SJSA1 (cell line): ENCODE measurements around the gene LCN1. TPM values are rescaled to one million over a fixed set of nuclear protein-coding genes. Genes with fewer than 3 reads are reported as not detected.

Experiments
- DNase-seq, 2 experiments: peaks; one replicate each; pipeline ENCODE4 v3.0.0-alpha.2; 2015 to 2020; ENCODE audit warnings: low spot score in 2 of 2, low read depth in 1 of 2
- H3K27ac ChIP-seq: fragments of 250-450 bp; sonication (Bioruptor Pico); 2 replicates; pipeline ENCODE4 v1.5.1; 2020; ENCODE audit warnings: mild to moderate bottlenecking, moderate library complexity
- H3K27me3 ChIP-seq: fragments of 250-450 bp; sonication (Bioruptor Pico); replicated peaks from 2 replicates; pipeline ENCODE4 v1.5.1; 2020; ENCODE audit warnings: mild to moderate bottlenecking, moderate library complexity
- H3K36me3 ChIP-seq: fragments of 250-450 bp; sonication (Bioruptor Pico); 2 replicates; pipeline ENCODE4 v1.5.1; 2020; ENCODE audit warnings: mild to moderate bottlenecking
- H3K4me1 ChIP-seq: fragments of 250-450 bp; sonication (Bioruptor Pico); replicated peaks from 2 replicates; pipeline ENCODE4 v1.6.1; 2021; ENCODE audit warnings: mild to moderate bottlenecking
- H3K4me3 ChIP-seq: fragments of 250-450 bp; sonication (Bioruptor Pico); 2 replicates; pipeline ENCODE4 v1.5.1; 2020; ENCODE audit warnings: mild to moderate bottlenecking
- H3K9me3 ChIP-seq: fragments of 250-450 bp; sonication (Bioruptor Pico); replicated peaks from 2 replicates; pipeline ENCODE4 v1.5.1; 2020; ENCODE audit warnings: mild to moderate bottlenecking
- total RNA-seq: library from RNA; depleted of rRNA; stranded (reverse); fragments of >200 nt; shearing (Covaris generic); gene quantifications from 2 replicates; pipeline ENCODE4 v1.2.3, GENCODE V29; 2014

The LCN1 gene
- total RNA-seq, 1 experiment from 2014 or later, result not detected

DNA sequence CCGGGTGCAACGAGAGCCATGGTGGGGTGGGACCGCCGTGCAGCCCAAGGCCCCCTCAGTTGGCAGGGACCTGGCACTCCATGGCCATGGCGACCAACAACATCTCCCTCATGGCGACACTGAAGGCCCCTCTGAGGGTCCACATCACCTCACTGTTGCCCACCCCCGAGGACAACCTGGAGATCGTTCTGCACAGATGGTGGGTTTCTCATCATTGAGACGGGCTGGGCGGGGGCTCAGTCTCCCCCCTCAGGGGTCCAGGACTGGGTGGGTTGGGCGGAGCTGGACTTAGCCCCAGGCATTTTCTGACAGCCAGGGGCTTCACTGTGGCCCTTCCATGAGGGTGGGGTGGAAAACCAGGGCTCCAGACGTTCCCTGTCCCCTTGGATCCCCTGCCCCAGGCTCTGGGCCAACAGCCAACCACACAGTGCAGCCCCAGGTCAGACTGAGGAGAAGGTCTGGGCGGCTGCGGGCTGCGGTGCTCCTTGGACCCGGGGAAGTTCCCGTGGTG lies 41.0 kb downstream of the LCN1 start:
- DNase-seq, result no peak
- Histone ChIP-seq H3K9me3 (no peaks in the 10 kb centered on the region), H3K36me3 (no peaks in the 10 kb centered on the region), H3K4me1 (no peaks in the 10 kb centered on the region), H3K27me3 (no peaks in the 10 kb centered on the region), H3K27ac (no peak overlapping the region), H3K4me3 (no peak overlapping the region)

DNA sequence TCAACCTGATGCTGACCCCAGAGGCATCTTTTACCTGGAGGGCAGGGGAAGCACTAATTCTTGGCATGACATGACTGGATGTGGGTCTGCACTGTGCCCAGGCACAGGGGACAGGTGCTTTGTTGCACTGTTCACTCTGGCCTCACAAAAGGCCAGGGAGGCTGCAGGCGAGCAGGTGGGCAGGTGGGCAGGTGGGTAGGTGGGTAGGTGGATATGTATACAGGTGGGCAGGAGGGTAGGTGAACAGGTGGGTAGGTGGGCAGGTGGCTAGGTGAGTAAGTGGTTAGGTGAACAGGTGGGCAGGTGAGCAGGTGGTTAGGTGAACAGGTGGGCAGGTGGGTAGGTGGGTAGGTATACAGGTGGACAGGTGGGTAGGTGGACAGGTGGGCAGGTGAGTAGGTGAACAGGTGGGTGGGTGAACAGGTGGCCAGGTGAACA lies 41.8 kb downstream of the LCN1 start:
- Histone ChIP-seq H3K27me3 (no peaks in the 10 kb centered on the region), H3K4me3 (no peak overlapping the region), H3K36me3 (no peaks in the 10 kb centered on the region), H3K9me3 (no peaks in the 10 kb centered on the region), H3K4me1 (no peaks in the 10 kb centered on the region), H3K27ac (no peak overlapping the region)
- DNase-seq, result no peak

DNA sequence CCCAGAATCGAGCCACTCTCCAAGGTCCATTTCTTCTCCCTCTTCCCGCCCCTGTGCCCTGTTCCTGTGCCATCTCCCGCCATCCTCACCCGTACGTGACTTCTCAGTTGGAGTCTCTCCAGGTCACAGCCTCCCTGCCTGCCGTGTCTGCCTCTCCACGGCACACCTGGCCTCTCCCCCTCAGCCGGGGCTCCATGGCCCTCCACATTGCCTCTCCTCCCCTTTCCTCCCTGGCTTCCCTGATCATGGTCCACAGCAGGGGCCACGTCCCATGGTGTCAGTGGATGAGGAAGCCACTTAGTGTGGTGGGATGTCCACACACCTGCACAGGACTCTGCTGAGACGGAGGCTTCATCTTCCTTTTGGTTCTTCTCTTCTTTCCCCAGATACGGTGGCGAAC lies 42.6 kb downstream of the LCN1 start:
- Histone ChIP-seq H3K36me3 (no peaks in the 10 kb centered on the region), H3K27ac (no peak overlapping the region), H3K9me3 (0 out of 2 replicates have a peak, but pooled peaks cover 2% of the 10 kb centered on the region), H3K27me3 (no peaks in the 10 kb centered on the region), H3K4me3 (no peak overlapping the region), H3K4me1 (no peaks in the 10 kb centered on the region)
- no peak for DNase-seq

DNA sequence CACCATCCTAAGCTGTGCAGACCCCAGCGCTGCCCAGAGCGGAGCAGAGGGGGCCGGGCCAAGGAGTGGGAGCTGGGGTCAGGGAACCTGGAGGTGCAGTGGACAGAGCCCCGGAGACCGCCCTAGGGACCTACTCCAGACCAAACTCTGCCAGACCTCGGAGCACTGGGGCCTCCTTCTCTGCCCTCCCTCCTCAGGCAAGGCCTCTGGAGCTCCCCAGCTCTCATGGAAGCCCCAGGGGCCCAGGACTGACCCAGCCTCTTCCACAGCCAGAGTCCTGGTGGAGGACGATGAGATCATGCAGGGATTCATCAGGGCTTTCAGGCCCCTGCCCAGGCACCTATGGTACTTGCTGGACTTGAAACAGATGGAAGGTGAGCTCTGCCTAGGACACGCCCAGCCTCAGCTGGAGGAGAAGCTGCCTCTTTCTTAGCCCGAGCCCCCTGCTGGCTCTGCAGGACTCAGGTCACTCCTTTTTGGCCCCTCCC lies 43.9 kb downstream of the LCN1 start:
- 0 out of 2 replicates have a peak, but pooled peaks cover 5% of the 10 kb centered on the region for H3K9me3 ChIP-seq
- H3K27me3 ChIP-seq, result no peaks in the 10 kb centered on the region
- DNase-seq, result no peak
- H3K4me3 ChIP-seq, result no peak overlapping the region
- no peaks in the 10 kb centered on the region for H3K36me3 ChIP-seq
- no peak overlapping the region for H3K27ac ChIP-seq
- no peaks in the 10 kb centered on the region for H3K4me1 ChIP-seq

DNA sequence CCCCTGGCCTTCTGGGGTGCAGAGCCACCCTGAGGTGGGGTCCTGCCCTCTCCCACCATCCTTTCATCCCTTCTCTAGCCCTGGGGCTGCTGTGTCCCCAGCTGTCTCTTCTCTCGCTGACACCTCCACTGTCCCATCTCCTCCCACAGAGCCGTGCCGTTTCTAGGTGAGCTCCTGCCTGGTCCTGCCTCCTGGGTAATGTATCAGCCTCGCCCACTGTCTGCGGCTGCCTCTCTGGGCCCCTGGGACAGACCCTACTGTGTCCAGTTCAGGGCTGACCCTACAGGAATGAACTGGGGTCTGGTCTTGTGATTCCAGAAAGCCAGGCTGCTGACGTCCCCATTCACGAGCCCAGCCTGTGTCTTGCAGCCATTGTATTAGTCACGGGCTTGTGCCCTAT lies 44.4 kb downstream of the LCN1 start:
- H3K4me1 ChIP-seq, result no peaks in the 10 kb centered on the region
- no peaks in the 10 kb centered on the region for H3K27me3 ChIP-seq
- no peak overlapping the region for H3K27ac ChIP-seq
- H3K36me3 ChIP-seq, result no peaks in the 10 kb centered on the region
- no peak for DNase-seq
- 0 out of 2 replicates have a peak, but pooled peaks cover 5% of the 10 kb centered on the region for H3K9me3 ChIP-seq
- no peak overlapping the region for H3K4me3 ChIP-seq

DNA sequence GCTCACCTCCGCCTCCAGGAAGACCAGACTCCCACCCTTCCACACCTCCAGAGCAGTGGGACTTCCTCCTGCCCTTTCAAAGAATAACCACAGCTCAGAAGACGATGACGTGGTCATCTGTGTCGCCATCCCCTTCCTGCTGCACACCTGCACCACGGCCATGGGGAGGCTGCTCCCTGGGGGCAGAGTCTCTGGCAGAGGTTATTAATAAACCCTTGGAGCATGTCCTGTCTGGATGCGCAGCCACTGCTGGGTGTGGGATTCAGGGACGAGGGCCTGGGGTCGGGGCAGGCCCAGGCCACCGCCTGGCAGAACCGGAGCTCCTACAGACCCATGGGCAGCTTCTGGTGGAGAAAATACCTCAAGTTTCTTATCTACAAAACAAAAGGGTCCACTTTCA lies 45.3 kb downstream of the LCN1 start:
- Histone ChIP-seq H3K4me3 (no peak overlapping the region), H3K4me1 (no peaks in the 10 kb centered on the region), H3K9me3 (0 out of 2 replicates have a peak, but pooled peaks cover 5% of the 10 kb centered on the region), H3K27ac (no peak overlapping the region), H3K27me3 (no peaks in the 10 kb centered on the region), H3K36me3 (no peaks in the 10 kb centered on the region)
- DNase-seq, result no peak

DNA sequence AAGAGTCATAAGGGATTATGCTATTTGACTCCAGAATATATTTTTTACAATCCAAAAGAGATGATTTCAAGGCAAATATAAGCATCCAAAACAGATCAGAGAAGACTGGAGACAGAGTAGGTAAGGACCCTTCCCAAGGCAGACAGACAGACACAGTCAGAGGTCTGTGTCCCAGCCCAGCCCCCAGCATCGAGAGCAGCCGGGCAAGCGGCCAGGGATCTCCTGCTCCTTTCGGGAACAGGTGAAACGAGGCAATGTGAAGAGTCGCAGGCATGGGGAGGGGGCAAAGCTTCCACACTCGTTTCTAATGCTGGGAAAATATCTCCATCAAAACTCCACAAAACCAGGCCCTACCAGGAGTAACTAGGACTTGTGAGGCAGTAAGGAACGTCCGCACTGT lies 46.1 kb downstream of the LCN1 start:
- Histone ChIP-seq H3K36me3 (no peaks in the 10 kb centered on the region), H3K4me3 (no peak overlapping the region), H3K9me3 (0 out of 2 replicates have a peak, but pooled peaks cover 5% of the 10 kb centered on the region), H3K27ac (no peak overlapping the region), H3K4me1 (no peaks in the 10 kb centered on the region), H3K27me3 (no peaks in the 10 kb centered on the region)
- DNase-seq, result no peak

DNA sequence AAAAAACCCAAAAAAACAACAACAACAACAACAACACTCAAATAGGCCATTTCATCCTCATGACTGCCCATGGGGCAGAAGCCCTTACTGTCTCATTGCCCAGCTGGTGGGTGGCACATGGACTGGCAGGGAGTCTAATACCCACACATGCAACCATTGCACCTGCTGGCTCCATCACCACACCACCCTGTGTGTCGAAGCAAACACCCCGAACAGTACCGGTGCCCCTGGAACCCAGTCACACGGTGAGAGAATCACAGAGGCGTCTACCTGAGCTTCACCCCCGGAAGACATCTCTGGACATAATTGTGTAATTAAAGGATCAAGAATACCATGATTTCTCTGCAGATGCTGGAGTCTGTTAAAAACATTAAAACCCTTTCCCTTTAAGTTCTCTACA lies 46.8 kb downstream of the LCN1 start:
- Histone ChIP-seq H3K9me3 (0 out of 2 replicates have a peak, but pooled peaks cover 5% of the 10 kb centered on the region), H3K36me3 (no peaks in the 10 kb centered on the region), H3K27ac (no peak overlapping the region), H3K4me1 (no peaks in the 10 kb centered on the region), H3K4me3 (no peak overlapping the region), H3K27me3 (no peaks in the 10 kb centered on the region)
- no peak for DNase-seq

DNA sequence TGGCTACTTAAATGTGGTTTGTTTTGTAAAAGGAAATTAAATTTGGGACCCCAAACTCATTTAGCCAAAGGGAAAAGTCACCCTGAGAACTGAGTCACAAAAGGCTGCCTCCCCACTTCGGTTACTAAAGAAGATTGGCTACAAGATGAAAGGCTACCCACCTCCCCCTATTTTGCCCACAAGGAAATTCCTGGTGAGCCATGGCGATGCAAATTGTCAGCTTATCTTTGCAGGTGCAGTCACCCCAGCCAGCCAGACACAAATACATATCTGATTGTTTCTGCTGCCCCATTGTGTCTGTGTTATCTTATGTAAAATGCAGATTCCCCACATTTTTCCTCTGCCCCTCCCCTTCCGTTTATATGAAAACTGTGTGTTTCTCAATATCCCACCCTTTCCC lies 49.2 kb downstream of the LCN1 start:
- Histone ChIP-seq H3K27me3 (no peaks in the 10 kb centered on the region), H3K36me3 (no peaks in the 10 kb centered on the region), H3K27ac (no peak overlapping the region), H3K4me1 (no peaks in the 10 kb centered on the region), H3K4me3 (no peak overlapping the region), H3K9me3 (0 out of 2 replicates have a peak, but pooled peaks cover 5% of the 10 kb centered on the region)
- DNase-seq, result no peak

DNA sequence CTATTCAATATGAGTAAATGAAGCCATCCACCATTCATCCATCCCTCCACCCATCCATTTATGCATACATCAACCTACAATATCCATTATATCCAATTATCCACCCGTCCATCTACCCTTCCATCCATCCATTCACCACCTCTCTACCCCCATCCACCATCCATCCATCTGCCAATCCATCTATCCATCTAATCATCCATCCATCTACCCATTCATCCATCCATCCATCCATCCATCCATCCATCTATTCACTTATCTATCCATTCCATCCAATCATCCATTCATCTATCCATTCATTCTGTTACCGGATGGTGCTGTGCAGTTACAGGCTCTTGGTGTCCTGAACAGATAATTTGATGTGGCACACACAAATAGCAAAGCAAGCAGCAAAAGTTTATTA lies 51.0 kb downstream of the LCN1 start:
- H3K27me3 ChIP-seq, result no peaks in the 10 kb centered on the region
- H3K27ac ChIP-seq, result no peak overlapping the region
- no peak overlapping the region for H3K4me3 ChIP-seq
- DNase-seq, result no peak
- H3K36me3 ChIP-seq, result no peaks in the 10 kb centered on the region
- H3K4me1 ChIP-seq, result no peaks in the 10 kb centered on the region
- 0 out of 2 replicates have a peak, but pooled peaks cover 5% of the 10 kb centered on the region for H3K9me3 ChIP-seq

DNA sequence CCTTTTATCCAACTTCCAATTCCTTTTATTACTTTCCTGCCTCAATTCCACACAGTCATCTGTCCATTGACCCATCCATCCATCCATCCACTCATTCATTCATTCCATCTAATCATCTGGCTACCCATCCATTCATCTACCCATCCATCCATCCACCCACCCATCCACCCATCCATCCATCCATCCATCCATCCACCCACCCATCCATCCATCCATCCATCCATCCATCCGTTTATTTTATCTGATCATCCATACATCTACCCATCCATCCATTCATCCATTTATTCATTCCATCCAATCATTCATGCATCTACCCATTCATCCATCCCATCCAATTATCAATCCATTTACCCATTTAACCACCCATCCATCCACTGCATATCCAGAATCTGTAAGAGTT lies 51.9 kb downstream of the LCN1 start:
- H3K4me1 ChIP-seq, result no peaks in the 10 kb centered on the region
- DNase-seq, result no peak
- no peak overlapping the region for H3K4me3 ChIP-seq
- H3K36me3 ChIP-seq, result no peaks in the 10 kb centered on the region
- no peak overlapping the region for H3K27ac ChIP-seq
- 0 out of 2 replicates have a peak, but pooled peaks cover 5% of the 10 kb centered on the region for H3K9me3 ChIP-seq
- no peaks in the 10 kb centered on the region for H3K27me3 ChIP-seq

DNA sequence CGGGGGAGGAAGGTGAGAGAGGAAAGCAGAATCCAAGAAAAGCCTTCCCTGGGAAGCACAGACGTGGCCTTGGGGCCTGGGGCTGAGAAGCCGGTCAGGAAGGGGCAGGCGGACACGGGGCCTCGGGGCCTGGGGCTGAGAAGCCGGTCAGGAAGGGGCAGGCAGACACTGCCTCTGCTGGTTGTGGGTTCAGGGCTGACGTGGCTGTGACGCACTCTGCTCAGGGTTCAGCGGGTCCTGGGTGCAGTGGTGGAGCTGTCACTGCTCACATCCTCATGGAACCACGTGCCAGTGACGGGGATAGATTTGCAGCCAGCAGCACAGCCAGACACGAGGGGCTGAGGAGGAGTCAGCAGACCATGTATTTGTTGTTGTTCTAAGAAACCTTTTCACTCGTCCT lies 53.1 kb downstream of the LCN1 start:
- Histone ChIP-seq H3K4me1 (no peaks in the 10 kb centered on the region), H3K27ac (no peak overlapping the region), H3K36me3 (no peaks in the 10 kb centered on the region), H3K27me3 (no peaks in the 10 kb centered on the region), H3K4me3 (no peak overlapping the region), H3K9me3 (no peaks in the 10 kb centered on the region)
- DNase-seq, result no peak

DNA sequence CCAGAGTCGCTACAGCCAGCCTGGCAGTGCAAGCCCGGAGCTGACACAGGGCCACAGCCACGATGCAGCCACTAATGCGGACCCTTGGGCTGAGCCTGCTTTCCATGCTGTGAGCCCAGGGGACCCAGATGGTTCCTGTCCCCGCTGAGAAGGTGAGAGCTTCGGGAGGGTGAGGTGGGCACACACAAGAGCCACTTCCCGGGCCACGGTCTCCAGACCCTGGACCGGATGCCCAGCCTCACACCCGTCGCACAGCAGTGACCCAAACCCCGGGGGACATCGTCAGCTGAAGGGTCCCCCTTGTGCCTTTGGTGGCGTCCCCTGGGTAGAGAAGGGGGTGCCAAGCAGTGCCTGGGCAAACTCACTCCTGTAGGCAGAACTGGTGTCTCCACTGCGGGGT lies 53.7 kb downstream of the LCN1 start:
- no peaks in the 10 kb centered on the region for H3K36me3 ChIP-seq

More for the DNA sequence above, 53.7 kb downstream of the LCN1 start:
- Histone ChIP-seq H3K4me3 (no peak overlapping the region), H3K27ac (no peak overlapping the region), H3K9me3 (no peaks in the 10 kb centered on the region), H3K27me3 (no peaks in the 10 kb centered on the region), H3K4me1 (no peaks in the 10 kb centered on the region)
- DNase-seq, result no peak
